Thyroid gland (tissue), 4 donors: ENCODE data around the gene SLC37A1. TPM values are rescaled to one million over a fixed set of nuclear protein-coding genes. Genes with fewer than 3 reads are reported as not detected.

ENCODE experiments used
- DNase-seq, 2 donors: peaks; one replicate each; pipeline ENCODE4 v3.0.0-alpha.2; 2019
- H3K27ac ChIP-seq, 3 donors: fragments of 200-600 bp; sonication (generic); 1 replicate in 2 of 3; 2 replicates in 1 of 3; pipeline ENCODE4 v1.5.1; 2016 to 2019; ENCODE audit warnings: mild to moderate bottlenecking in 1 of 3, moderate library complexity in 1 of 3
- H3K27me3 ChIP-seq: fragments of 200-600 bp; sonication (generic); one replicate; pipeline ENCODE4 v1.5.1; 2019
- H3K36me3 ChIP-seq, 2 donors: fragments of 200-600 bp; sonication (generic); one replicate each; pipeline ENCODE4 v1.5.1; 2016 to 2019
- H3K4me1 ChIP-seq, 2 donors: fragments of 200-600 bp; sonication (generic); one replicate each; pipeline ENCODE4 v1.5.1; 2017 to 2019
- H3K4me3 ChIP-seq, 3 donors: fragments of 200-600 bp; sonication (generic); replicated peaks in 1 of 3; 1 replicate in 2 of 3; 2 replicates in 1 of 3; pipeline ENCODE4 v1.5.1; 2016; ENCODE audit warnings: mild to moderate bottlenecking in 1 of 3
- H3K9me3 ChIP-seq: fragments of 200-600 bp; sonication (generic); one replicate; pipeline ENCODE4 v1.5.1; 2017
- POLR2A ChIP-seq, 2 donors: fragments of 450-650 bp; IDR thresholded peaks; one replicate each; pipeline ENCODE4 v1.6.1; 2017; ENCODE audit warnings: antibody characterized with exemption in 2 of 2, mild to moderate bottlenecking in 2 of 2, moderate library complexity in 1 of 2
- WGBS, 2 donors: methylation state at CpG; one replicate each; pipeline ENCODE4 v1.1.5; 2017; 5-methylcytosine and 5-hydroxymethylcytosine counted together
- intact Hi-C: fragments of 100-400 bp; cut with DNase I; formaldehyde crosslinking; loops from one replicate; pipeline ENCODE4 v1.15.1; 2023
- total RNA-seq, 4 donors: library from RNA; depleted of rRNA; stranded (reverse); fragments of >200 nt; gene quantifications; one replicate each; pipeline ENCODE4 v1.2.3, GENCODE V29; 2016
- TF ChIP-seq, protein P1 (sequence below), 6 experiments: fragments of 200-600 bp in 3 of 6; fragments of 450-650 bp in 3 of 6; sonication (generic) in 3 of 6; IDR thresholded peaks; one replicate each; pipeline ENCODE4 v1.5.1; 2016 to 2019; ENCODE audit warnings: antibody characterized with exemption in 6 of 6, mild to moderate bottlenecking in 2 of 6, inconsistent platforms in 1 of 6, moderate library complexity in 1 of 6

Gene SLC37A1
- total RNA-seq, 4 donors from 2014 or later = 26.1 to 37.9 (median 34.9) TPM

DNA sequence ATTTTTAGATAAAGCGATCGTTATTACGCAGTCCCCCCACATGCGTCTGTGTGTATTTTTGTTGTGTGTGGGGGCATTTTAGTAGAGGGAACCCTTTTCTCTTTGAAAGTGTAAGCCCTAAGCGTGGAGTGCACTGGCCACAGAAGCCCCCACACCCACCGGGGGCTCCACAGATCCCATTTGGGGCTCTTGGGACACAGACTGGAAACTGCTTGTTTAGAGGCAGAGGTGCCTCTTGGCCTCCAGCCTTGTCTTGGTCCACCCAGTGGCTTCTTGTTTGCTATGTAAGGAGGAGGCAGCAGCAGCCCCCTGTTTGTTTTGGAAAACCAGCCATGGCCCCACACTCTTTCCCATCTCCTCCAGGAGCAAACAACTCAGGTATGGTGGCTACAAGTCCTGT is 42.8 kb downstream of the SLC37A1 start:
- 89 to 93% methylated on average over 6 of the region's 6 CpGs for WGBS, 2 donors
- no peak for DNase-seq
- intact Hi-C loops = no loop called here

DNA sequence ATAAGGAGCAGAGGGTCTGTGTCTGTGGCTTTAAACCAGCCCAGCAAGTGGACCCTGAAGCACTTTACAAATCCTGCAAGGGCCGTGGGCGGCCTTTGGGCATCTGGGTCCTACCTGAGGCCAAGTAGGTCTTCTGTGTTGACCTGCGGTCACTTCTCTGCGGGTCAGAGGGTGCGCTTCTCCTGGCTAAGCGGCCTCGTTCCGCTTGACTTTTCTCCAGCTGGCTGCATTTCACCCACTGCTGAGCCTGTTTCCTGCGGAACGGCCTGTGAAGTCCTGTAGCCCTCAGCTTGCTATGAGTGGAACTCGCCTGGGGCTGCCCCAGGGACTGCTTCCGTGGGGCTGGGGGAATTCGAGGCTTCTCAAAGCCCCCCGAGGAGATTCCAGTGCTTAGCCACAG is 43.3 kb downstream of the SLC37A1 start:
- DNase-seq = peak; percentile 85 to 86
- intact Hi-C loops = no loop called here
- TF ChIP-seq, protein P1, sequence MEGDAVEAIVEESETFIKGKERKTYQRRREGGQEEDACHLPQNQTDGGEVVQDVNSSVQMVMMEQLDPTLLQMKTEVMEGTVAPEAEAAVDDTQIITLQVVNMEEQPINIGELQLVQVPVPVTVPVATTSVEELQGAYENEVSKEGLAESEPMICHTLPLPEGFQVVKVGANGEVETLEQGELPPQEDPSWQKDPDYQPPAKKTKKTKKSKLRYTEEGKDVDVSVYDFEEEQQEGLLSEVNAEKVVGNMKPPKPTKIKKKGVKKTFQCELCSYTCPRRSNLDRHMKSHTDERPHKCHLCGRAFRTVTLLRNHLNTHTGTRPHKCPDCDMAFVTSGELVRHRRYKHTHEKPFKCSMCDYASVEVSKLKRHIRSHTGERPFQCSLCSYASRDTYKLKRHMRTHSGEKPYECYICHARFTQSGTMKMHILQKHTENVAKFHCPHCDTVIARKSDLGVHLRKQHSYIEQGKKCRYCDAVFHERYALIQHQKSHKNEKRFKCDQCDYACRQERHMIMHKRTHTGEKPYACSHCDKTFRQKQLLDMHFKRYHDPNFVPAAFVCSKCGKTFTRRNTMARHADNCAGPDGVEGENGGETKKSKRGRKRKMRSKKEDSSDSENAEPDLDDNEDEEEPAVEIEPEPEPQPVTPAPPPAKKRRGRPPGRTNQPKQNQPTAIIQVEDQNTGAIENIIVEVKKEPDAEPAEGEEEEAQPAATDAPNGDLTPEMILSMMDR (IDR thresholded peaks at IDR 0.05) = no peak
- TF ChIP-seq POLR2A (IDR thresholded peaks at IDR 0.05) = no peak
- H3K9me3 ChIP-seq = no peaks in the 10 kb centered on the region
- peaks cover 10 to 14% of the 10 kb centered on the region in 2 donors for H3K4me1 ChIP-seq
- peak overlapping the region; percentile 27 to 65 (median 36) for H3K27ac ChIP-seq
- H3K36me3 ChIP-seq = peaks cover 21 to 34% of the 10 kb centered on the region in 2 donors
- no peaks in the 10 kb centered on the region for H3K27me3 ChIP-seq
- WGBS, 2 donors = 26 to 29% methylated on average over 5 to 13 of the region's 14 CpGs
- no peak overlapping the region for H3K4me3 ChIP-seq

More for the DNA sequence above, 42.8 kb downstream of the SLC37A1 start:
- H3K4me1 ChIP-seq = peaks cover 10 to 14% of the 10 kb centered on the region in 2 donors
- H3K36me3 ChIP-seq = peaks cover 21 to 29% of the 10 kb centered on the region in 2 donors
- H3K9me3 ChIP-seq = no peaks in the 10 kb centered on the region
- H3K27me3 ChIP-seq = no peaks in the 10 kb centered on the region
- peak overlapping the region in 2 of 3 donors; percentile 36 to 65 for H3K27ac ChIP-seq
- no peak overlapping the region for H3K4me3 ChIP-seq
- TF ChIP-seq, protein P1 (IDR thresholded peaks at IDR 0.05) = no peak
- TF ChIP-seq POLR2A (IDR thresholded peaks at IDR 0.05) = no peak

DNA sequence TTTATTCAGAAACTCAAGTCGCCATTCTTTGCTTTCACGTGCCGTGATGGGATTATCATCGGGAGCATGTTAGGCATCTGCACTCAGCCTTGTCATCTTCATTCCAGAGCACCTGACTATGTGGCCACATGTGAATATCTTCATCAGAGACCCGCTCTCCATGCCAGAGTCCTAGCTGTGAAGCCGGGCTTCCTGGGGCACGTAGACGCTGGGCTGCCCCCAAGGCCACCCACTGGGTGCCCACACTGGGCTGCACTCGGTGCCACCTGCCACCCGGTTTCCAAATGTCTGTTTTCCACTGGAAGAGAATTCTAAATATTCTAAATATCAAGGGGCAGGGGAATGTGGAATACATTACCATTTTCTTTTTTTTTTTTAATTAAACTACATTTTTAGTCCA is 43.8 kb downstream of the SLC37A1 start:
- WGBS, 2 donors = 84 to 87% methylated on average over 10 of the region's 10 CpGs

DNA sequence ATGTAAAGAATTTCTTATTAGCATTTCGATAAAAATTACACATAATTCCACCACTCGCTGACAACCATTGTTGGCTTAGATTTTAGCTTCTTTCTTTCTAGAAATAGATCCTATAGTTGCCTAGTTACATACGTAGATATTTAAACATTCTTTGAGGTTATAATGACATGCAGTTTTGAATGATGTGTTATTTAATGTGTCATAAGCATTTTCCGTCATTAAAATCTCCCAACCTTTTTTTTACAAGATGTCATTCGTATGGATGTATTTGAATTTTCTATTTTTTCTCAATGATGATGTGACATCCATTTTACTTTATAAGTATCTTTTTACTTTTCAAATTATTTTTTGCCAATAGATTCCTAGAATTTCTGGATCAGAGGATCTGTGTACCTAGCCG is 44.7 kb downstream of the SLC37A1 start:
- H3K36me3 ChIP-seq = peaks cover 23 to 47% of the 10 kb centered on the region in 2 donors

More for the DNA sequence above, 43.8 kb downstream of the SLC37A1 start:
- TF ChIP-seq, protein P1 (IDR thresholded peaks at IDR 0.05) = no peak
- TF ChIP-seq POLR2A (IDR thresholded peaks at IDR 0.05) = no peak
- intact Hi-C loops = no loop called here
- no peaks in the 10 kb centered on the region for H3K9me3 ChIP-seq
- DNase-seq = no peak
- peaks cover 10 to 14% of the 10 kb centered on the region in 2 donors for H3K4me1 ChIP-seq
- H3K27me3 ChIP-seq = no peaks in the 10 kb centered on the region
- H3K27ac ChIP-seq = peak overlapping the region; percentile 27 to 65 (median 36)
- H3K4me3 ChIP-seq = no peak overlapping the region
- peaks cover 21 to 39% of the 10 kb centered on the region in 2 donors for H3K36me3 ChIP-seq

DNA sequence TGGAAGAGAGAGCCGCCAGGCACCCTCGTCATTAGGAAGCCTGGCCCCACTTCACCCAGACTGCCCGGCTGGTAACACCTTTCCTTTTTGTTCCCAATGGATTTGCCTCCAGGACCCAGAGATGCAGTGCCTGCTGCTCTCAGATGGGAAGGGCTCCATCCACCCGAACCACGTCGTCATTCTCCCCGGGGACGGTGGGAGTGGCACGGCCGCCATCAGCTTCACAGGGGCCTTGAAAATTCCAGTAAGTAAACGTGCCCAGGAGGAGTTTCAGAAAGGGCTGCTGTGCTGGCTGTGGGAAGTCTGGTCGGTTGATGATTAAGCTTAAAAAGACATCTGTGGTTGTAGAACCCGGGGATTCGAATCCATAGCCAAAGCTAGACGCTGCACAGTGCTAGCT is 45.2 kb downstream of the SLC37A1 start:
- peaks cover 28 to 52% of the 10 kb centered on the region in 2 donors for H3K36me3 ChIP-seq
- DNase-seq = no peak
- intact Hi-C loops = no loop called here
- H3K27me3 ChIP-seq = no peaks in the 10 kb centered on the region
- H3K4me3 ChIP-seq = no peak overlapping the region
- H3K4me1 ChIP-seq = peaks cover 10 to 14% of the 10 kb centered on the region in 2 donors
- no peak for TF ChIP-seq POLR2A (IDR thresholded peaks at IDR 0.05)
- TF ChIP-seq, protein P1 (IDR thresholded peaks at IDR 0.05) = no peak
- H3K27ac ChIP-seq = no peak overlapping the region
- 93 to 96% methylated on average over 15 of the region's 15 CpGs for WGBS, 2 donors
- H3K9me3 ChIP-seq = no peaks in the 10 kb centered on the region

More for the DNA sequence above, 44.7 kb downstream of the SLC37A1 start:
- DNase-seq = no peak
- Histone ChIP-seq H3K27ac (no peak overlapping the region), H3K9me3 (no peaks in the 10 kb centered on the region), H3K4me3 (no peak overlapping the region), H3K4me1 (peaks cover 10 to 14% of the 10 kb centered on the region in 2 donors), H3K27me3 (no peaks in the 10 kb centered on the region)
- intact Hi-C loops = no loop called here
- TF ChIP-seq, protein P1 (IDR thresholded peaks at IDR 0.05) = no peak
- TF ChIP-seq POLR2A (IDR thresholded peaks at IDR 0.05) = no peak
- WGBS, 2 donors = 97% methylated on average over 6 of the region's 6 CpGs
